Smooth muscle cell (in vitro differentiated cells): ENCODE data around the gene POU4F2. TPM values are rescaled to one million over a fixed set of nuclear protein-coding genes. Genes with fewer than 3 reads are reported as not detected.
A peak's percentile ranks its signal among the peaks of the same experiment; 100 is the strongest.

Experiments used
- DNase-seq: peaks from one replicate; lab custom pipeline; 2025; ENCODE audit not compliant: unreplicated experiment; lab: John Stamatoyannopoulos, UW
- H2AFZ ChIP-seq: fragments of 200-600 bp; sonication (generic); 2 replicates; pipeline ENCODE4 v1.6.0; 2016; ENCODE audit warnings: antibody characterized with exemption, low read depth, mild to moderate bottlenecking
- H3F3A ChIP-seq: fragments of 200-600 bp; sonication (generic); 2 replicates; pipeline ENCODE4 v1.6.0; 2017; ENCODE audit warnings: antibody characterized with exemption, low read depth
- H3K27ac ChIP-seq: fragments of 200-600 bp; sonication (generic); 2 replicates; pipeline ENCODE4 v1.5.1; 2016; ENCODE audit warnings: low read depth, mild to moderate bottlenecking
- H3K27me3 ChIP-seq: fragments of 200-600 bp; sonication (generic); 2 replicates; pipeline ENCODE4 v1.6.1; 2016; ENCODE audit warnings: low read depth, mild to moderate bottlenecking
- H3K36me3 ChIP-seq: fragments of 200-600 bp; sonication (generic); 2 replicates; pipeline ENCODE4 v1.5.1; 2016; ENCODE audit warnings: low read depth
- H3K4me1 ChIP-seq: fragments of 200-600 bp; sonication (generic); 2 replicates; pipeline ENCODE4 v1.5.1; 2016; ENCODE audit warnings: low read depth
- H3K4me2 ChIP-seq: fragments of 200-600 bp; sonication (generic); 2 replicates; pipeline ENCODE4 v1.6.0; 2016; ENCODE audit warnings: mild to moderate bottlenecking
- H3K4me3 ChIP-seq: fragments of 200-600 bp; sonication (generic); 2 replicates; pipeline ENCODE4 v1.5.1; 2016; ENCODE audit warnings: mild to moderate bottlenecking
- H3K79me2 ChIP-seq: fragments of 200-600 bp; sonication (generic); 2 replicates; pipeline ENCODE4 v1.6.0; 2016; ENCODE audit warnings: low read depth, mild to moderate bottlenecking
- H3K9ac ChIP-seq: fragments of 200-600 bp; sonication (generic); 2 replicates; pipeline ENCODE4 v1.6.0; 2016; ENCODE audit warnings: low read depth
- H3K9me3 ChIP-seq: fragments of 200-600 bp; sonication (generic); replicated peaks from 2 replicates; pipeline ENCODE4 v1.5.1; 2016; ENCODE audit warnings: low read depth
- H4K20me1 ChIP-seq: fragments of 200-600 bp; sonication (generic); 2 replicates; pipeline ENCODE4 v1.6.0; 2016; ENCODE audit warnings: low read depth
- WGBS: methylation state at CpG from one replicate; pipeline ENCODE4 v1.1.7; 2016; ENCODE audit warnings: low lambda C conversion rate; 5-methylcytosine and 5-hydroxymethylcytosine counted together
- polyA plus RNA-seq: library from polyadenylated mRNA; unstranded; fragments of >200 nt; fragmentation: Nextera tagmentation; extraction: Ambion mirVana; gene quantifications from 2 replicates; pipeline ENCODE4 v1.2.1, GENCODE V29; 2016
- total RNA-seq: library from RNA; depleted of rRNA; stranded (reverse); fragments of >200 nt; gene quantifications from 2 replicates; pipeline ENCODE4 v1.2.3, GENCODE V29; 2014
- TF ChIP-seq, protein P1 (sequence below): fragments of 200-600 bp; sonication (generic); IDR thresholded peaks from 2 replicates; pipeline ENCODE4 v1.5.1; 2017; ENCODE audit warnings: borderline replicate concordance, mild to moderate bottlenecking, antibody characterized with exemption; ENCODE audit not compliant: insufficient read depth, poor library complexity, severe bottlenecking

The POU4F2 gene, protein sequence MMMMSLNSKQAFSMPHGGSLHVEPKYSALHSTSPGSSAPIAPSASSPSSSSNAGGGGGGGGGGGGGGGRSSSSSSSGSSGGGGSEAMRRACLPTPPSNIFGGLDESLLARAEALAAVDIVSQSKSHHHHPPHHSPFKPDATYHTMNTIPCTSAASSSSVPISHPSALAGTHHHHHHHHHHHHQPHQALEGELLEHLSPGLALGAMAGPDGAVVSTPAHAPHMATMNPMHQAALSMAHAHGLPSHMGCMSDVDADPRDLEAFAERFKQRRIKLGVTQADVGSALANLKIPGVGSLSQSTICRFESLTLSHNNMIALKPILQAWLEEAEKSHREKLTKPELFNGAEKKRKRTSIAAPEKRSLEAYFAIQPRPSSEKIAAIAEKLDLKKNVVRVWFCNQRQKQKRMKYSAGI
- total RNA-seq, result not detected in 2 replicates
- not detected in 2 replicates for polyA plus RNA-seq

DNA sequence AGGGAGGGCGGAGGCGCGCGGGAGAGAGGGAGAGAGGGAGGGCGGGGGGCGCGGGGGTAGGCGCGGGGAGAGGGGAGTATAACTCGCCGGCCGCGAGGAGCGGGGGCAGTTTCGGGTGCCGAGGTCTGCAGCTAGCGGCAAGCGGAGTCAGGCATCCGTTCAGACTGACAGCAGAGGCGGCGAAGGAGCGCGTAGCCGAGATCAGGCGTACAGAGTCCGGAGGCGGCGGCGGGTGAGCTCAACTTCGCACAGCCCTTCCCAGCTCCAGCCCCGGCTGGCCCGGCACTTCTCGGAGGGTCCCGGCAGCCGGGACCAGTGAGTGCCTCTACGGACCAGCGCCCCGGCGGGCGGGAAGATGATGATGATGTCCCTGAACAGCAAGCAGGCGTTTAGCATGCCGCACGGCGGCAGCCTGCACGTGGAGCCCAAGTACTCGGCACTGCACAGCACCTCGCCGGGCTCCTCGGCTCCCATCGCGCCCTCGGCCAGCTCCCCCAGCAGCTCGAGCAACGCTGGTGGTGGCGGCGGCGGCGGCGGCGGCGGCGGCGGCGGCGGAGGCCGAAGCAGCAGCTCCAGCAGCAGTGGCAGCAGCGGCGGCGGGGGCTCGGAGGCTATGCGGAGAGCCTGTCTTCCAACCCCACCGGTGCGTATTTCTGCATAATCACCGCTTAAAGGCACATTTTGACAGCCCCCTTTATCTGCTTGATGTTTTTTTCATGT is at the start of gene POU4F2:
POU4F2 (plus strand) TSS at position 108 of the 720 bp plus-strand sequence; CDS start at position 356, 248 bp downstream.
- H3K36me3 ChIP-seq, result no peaks in the 10 kb centered on the region
- H2AFZ ChIP-seq, result no peak within 1 kb of the TSS
- H3K79me2 ChIP-seq, result no peaks in the 10 kb centered on the region
- H3F3A ChIP-seq, result no peaks in the 10 kb centered on the region
- H3K9me3 ChIP-seq, result no peaks in the 10 kb centered on the region
- TF ChIP-seq, protein P1, sequence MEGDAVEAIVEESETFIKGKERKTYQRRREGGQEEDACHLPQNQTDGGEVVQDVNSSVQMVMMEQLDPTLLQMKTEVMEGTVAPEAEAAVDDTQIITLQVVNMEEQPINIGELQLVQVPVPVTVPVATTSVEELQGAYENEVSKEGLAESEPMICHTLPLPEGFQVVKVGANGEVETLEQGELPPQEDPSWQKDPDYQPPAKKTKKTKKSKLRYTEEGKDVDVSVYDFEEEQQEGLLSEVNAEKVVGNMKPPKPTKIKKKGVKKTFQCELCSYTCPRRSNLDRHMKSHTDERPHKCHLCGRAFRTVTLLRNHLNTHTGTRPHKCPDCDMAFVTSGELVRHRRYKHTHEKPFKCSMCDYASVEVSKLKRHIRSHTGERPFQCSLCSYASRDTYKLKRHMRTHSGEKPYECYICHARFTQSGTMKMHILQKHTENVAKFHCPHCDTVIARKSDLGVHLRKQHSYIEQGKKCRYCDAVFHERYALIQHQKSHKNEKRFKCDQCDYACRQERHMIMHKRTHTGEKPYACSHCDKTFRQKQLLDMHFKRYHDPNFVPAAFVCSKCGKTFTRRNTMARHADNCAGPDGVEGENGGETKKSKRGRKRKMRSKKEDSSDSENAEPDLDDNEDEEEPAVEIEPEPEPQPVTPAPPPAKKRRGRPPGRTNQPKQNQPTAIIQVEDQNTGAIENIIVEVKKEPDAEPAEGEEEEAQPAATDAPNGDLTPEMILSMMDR, result no peak
- under 1% methylated on average over 24 of the region's 74 CpGs for WGBS
- H3K27me3 ChIP-seq, result peaks cover 99% of the 10 kb centered on the region
- H3K4me1 ChIP-seq, result peaks cover 3% of the 10 kb centered on the region
- no peak within 1 kb of the TSS for H3K9ac ChIP-seq
- peak within 1 kb of the TSS; percentile 82 for H3K4me2 ChIP-seq
- H3K27ac ChIP-seq, result no peak within 1 kb of the TSS
- peak within 1 kb of the TSS; percentile 30 for H3K4me3 ChIP-seq
- H4K20me1 ChIP-seq, result no peaks in the 10 kb centered on the region
- no peak for DNase-seq

DNA sequence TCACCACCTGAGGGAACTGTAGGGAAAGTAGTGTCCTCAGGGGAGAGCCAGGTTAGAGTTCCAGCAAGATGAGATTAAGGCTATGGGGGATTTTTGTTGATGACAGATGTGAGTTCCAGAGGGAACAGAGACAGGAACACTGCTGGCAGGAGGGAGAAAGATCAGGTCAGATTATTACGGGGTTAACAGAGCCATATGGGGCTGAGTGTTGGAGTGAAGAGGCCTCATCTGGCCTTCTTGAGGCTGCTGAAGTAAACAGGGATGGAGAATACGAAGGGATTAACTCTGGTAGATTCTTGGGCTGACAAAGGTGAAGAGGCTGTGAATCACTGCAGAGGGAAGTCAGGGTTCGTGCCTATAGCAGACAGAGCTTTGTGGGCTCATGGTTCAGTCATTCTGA is 47.9 kb upstream of the POU4F2 start:
- Histone ChIP-seq H4K20me1 (no peaks in the 10 kb centered on the region), H3F3A (no peaks in the 10 kb centered on the region), H3K27me3 (no peaks in the 10 kb centered on the region), H3K9me3 (no peaks in the 10 kb centered on the region), H2AFZ (no peak overlapping the region), H3K79me2 (no peaks in the 10 kb centered on the region), H3K4me2 (no peak overlapping the region), H3K4me3 (no peak overlapping the region), H3K4me1 (no peaks in the 10 kb centered on the region), H3K9ac (no peak overlapping the region), H3K27ac (no peak overlapping the region), H3K36me3 (no peaks in the 10 kb centered on the region)
- WGBS, result 77% methylated on average over 3 of the region's 3 CpGs
- TF ChIP-seq, protein P1, result no peak
- no peak for DNase-seq

DNA sequence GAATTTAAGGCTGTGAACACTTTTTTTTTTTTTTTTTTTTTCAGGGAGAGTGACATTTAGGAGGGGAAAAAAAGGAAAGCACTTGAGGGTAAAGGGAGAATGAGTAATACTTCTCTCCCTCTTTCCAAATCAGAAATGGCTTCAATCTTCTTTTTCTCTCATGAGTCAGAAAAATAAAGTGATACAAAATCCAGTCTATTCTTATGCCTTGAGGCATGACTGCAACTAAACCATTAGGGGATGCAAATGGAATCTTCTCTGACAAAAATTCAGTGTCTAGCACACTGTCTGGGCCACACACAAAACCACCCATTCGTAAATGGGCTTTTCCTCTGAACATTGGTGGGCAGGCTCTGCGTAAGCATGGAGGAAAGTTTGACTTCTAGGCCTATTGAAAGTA is 46.7 kb upstream of the POU4F2 start:
- no peak for DNase-seq
- TF ChIP-seq, protein P1, result no peak
- Histone ChIP-seq H3K9me3 (no peaks in the 10 kb centered on the region), H3K36me3 (no peaks in the 10 kb centered on the region), H3K4me2 (no peak overlapping the region), H3K4me3 (no peak overlapping the region), H3K9ac (no peak overlapping the region), H3K27me3 (no peaks in the 10 kb centered on the region), H3K79me2 (no peaks in the 10 kb centered on the region), H3F3A (no peaks in the 10 kb centered on the region), H4K20me1 (no peaks in the 10 kb centered on the region), H3K4me1 (no peaks in the 10 kb centered on the region), H3K27ac (no peak overlapping the region), H2AFZ (no peak overlapping the region)
- WGBS, result 91% methylated on average over 2 of the region's 2 CpGs
